Activated CD4-positive, alpha-beta memory T cell treated with anti-CD3 and anti-CD28 coated beads for 36 hours (primary cell): Measurements from ENCODE around the gene AFAP1. TPM values are rescaled to one million over a fixed set of nuclear protein-coding genes. Genes with fewer than 3 reads are reported as not detected.
A peak's percentile ranks its signal among the peaks of the same experiment; 100 is the strongest.

ENCODE experiments used
- CTCF ChIA-PET: fragments of 350-600 bp; sonication (Branson Sonifier 250); formaldehyde crosslinking; loops from one replicate; lab custom pipeline; 2021; ENCODE audit warnings: antibody characterized with exemption, inconsistent platforms; lab: Charles Lee
- POLR2A ChIA-PET: fragments of 350-600 bp; sonication (Branson Sonifier 250); formaldehyde crosslinking; loops from one replicate; lab custom pipeline; 2021; ENCODE audit warnings: antibody characterized with exemption; lab: Charles Lee
- DNase-seq: peaks from one replicate; pipeline ENCODE4 v3.0.0-alpha.2; 2020
- H3K27ac Mint-ChIP-seq: one replicate; pipeline ENCODE4 v1.8.0; 2021; ENCODE audit warnings: mixed read lengths
- H3K27me3 Mint-ChIP-seq: one replicate; pipeline ENCODE4 v1.8.0; 2021; ENCODE audit warnings: mixed read lengths
- H3K36me3 Mint-ChIP-seq: one replicate; pipeline ENCODE4 v1.8.0; 2021; ENCODE audit warnings: mixed read lengths
- H3K4me1 Mint-ChIP-seq: one replicate; pipeline ENCODE4 v1.8.0; 2021; ENCODE audit warnings: low read depth, mixed read lengths
- H3K4me3 Mint-ChIP-seq: one replicate; pipeline ENCODE4 v1.8.0; 2021; ENCODE audit warnings: mild to moderate bottlenecking, mixed read lengths
- H3K9me3 Mint-ChIP-seq: one replicate; pipeline ENCODE4 v1.8.0; 2021; ENCODE audit warnings: mixed read lengths
- intact Hi-C: fragments of 100-400 bp; cut with micrococcal nuclease; formaldehyde crosslinking; loops from one replicate; pipeline ENCODE4 v1.15.1; 2023
- total RNA-seq, 2 experiments: library from RNA; stranded (reverse); gene quantifications; one replicate each; pipeline ENCODE4 v1.2.3, GENCODE V29; 2021

Gene AFAP1
- total RNA-seq, 2 experiments from 2014 or later = 37.7 to 38.4 TPM

GRCh38 chr4:7824218-7824617 is 115.4 kb downstream of the AFAP1 start:
- POLR2A ChIA-PET = no interaction called here

GRCh38 chr4:7823416-7823824 is 116.2 kb downstream of the AFAP1 start:
- H3K36me3 Mint-ChIP-seq = peaks cover 42% of the 10 kb centered on the region
- DNase-seq = no peak
- H3K4me3 Mint-ChIP-seq = no peak overlapping the region
- H3K27me3 Mint-ChIP-seq = no peaks in the 10 kb centered on the region
- H3K4me1 Mint-ChIP-seq = peaks cover 34% of the 10 kb centered on the region
- CTCF ChIA-PET = interaction anchor here (1.0 to 1.8 kb wide), 3 partner anchors 18 to 22 kb away, joined by 3 to 6 read pairs (median 5); no protein-coding TSS in a partner anchor
- no peak overlapping the region for H3K27ac Mint-ChIP-seq
- H3K9me3 Mint-ChIP-seq = peaks cover under 1% of the 10 kb centered on the region
- intact Hi-C loops = no loop called here
- POLR2A ChIA-PET = no interaction called here

More at GRCh38 chr4:7824218-7824617, 115.4 kb downstream of the AFAP1 start:
- CTCF ChIA-PET = interaction anchor here (1.5 to 1.8 kb wide), 2 partner anchors 20 to 22 kb away, joined by 5 to 6 read pairs; no protein-coding TSS in a partner anchor
- intact Hi-C loops = no loop called here
- peaks cover 42% of the 10 kb centered on the region for H3K4me1 Mint-ChIP-seq
- no peaks in the 10 kb centered on the region for H3K27me3 Mint-ChIP-seq
- H3K9me3 Mint-ChIP-seq = peaks cover 8% of the 10 kb centered on the region
- H3K4me3 Mint-ChIP-seq = no peak overlapping the region
- H3K27ac Mint-ChIP-seq = no peak overlapping the region
- peaks cover 48% of the 10 kb centered on the region for H3K36me3 Mint-ChIP-seq
- DNase-seq = no peak

- CTCF ChIA-PET = interaction anchor here (1.0 to 1.8 kb wide), 2 partner anchors 17 to 21 kb away, joined by 3 to 6 read pairs; no protein-coding TSS in a partner anchor
- POLR2A ChIA-PET = no interaction called here
Observed at GRCh38 chr4:7822877-7823276, 116.8 kb downstream of the AFAP1 start.

GRCh38 chr4:7822137-7822505 is 117.5 kb downstream of the AFAP1 start:
- Mint-ChIP-seq H3K27me3 (no peaks in the 10 kb centered on the region), H3K4me3 (no peak overlapping the region), H3K9me3 (no peaks in the 10 kb centered on the region), H3K36me3 (peaks cover 38% of the 10 kb centered on the region), H3K27ac (peak overlapping the region; percentile 39), H3K4me1 (peaks cover 23% of the 10 kb centered on the region)
- ChIA-PET POLR2A (no interaction called here), CTCF (interaction anchor here (1.3 to 1.8 kb wide), 4 partner anchors 18 to 143 kb away, joined by 3 to 9 read pairs (median 8); no protein-coding TSS in a partner anchor)
- intact Hi-C loops = no loop called here
- no peak for DNase-seq

More at GRCh38 chr4:7822877-7823276, 116.8 kb downstream of the AFAP1 start:
- Mint-ChIP-seq H3K27ac (no peak overlapping the region), H3K4me3 (no peak overlapping the region), H3K4me1 (peaks cover 29% of the 10 kb centered on the region), H3K36me3 (peaks cover 41% of the 10 kb centered on the region), H3K27me3 (no peaks in the 10 kb centered on the region), H3K9me3 (no peaks in the 10 kb centered on the region)
- DNase-seq = no peak
- intact Hi-C loops = no loop called here

GRCh38 chr4:7821245-7822136 is 118.2 kb downstream of the AFAP1 start:
- DNase-seq = no peak
- intact Hi-C loops = no loop called here
- ChIA-PET CTCF (interaction anchor here (0.7 to 1.8 kb wide), 5 partner anchors 17 to 167 kb away, joined by 3 to 9 read pairs (median 7); no protein-coding TSS in a partner anchor), POLR2A (no interaction called here)
- H3K27me3 Mint-ChIP-seq = no peaks in the 10 kb centered on the region
- no peaks in the 10 kb centered on the region for H3K9me3 Mint-ChIP-seq
- peak overlapping the region; percentile 39 for H3K27ac Mint-ChIP-seq
- H3K4me3 Mint-ChIP-seq = no peak overlapping the region
- peaks cover 16% of the 10 kb centered on the region for H3K4me1 Mint-ChIP-seq
- peaks cover 37% of the 10 kb centered on the region for H3K36me3 Mint-ChIP-seq

GRCh38 chr4:7820031-7820818 is 119.4 kb downstream of the AFAP1 start:
- Mint-ChIP-seq H3K27me3 (no peaks in the 10 kb centered on the region), H3K4me3 (no peak overlapping the region), H3K27ac (no peak overlapping the region), H3K9me3 (no peaks in the 10 kb centered on the region), H3K36me3 (peaks cover 35% of the 10 kb centered on the region), H3K4me1 (peaks cover 16% of the 10 kb centered on the region)
- DNase-seq = no peak
- ChIA-PET CTCF (interaction anchor here (1.6 to 1.8 kb wide), 2 partner anchors 18 to 24 kb away, joined by 9 read pairs; no protein-coding TSS in a partner anchor), POLR2A (no interaction called here)
- intact Hi-C loops = no loop called here

- Mint-ChIP-seq H3K4me3 (no peak overlapping the region), H3K36me3 (peaks cover 36% of the 10 kb centered on the region), H3K27ac (no peak overlapping the region), H3K9me3 (no peaks in the 10 kb centered on the region), H3K4me1 (peaks cover 17% of the 10 kb centered on the region), H3K27me3 (no peaks in the 10 kb centered on the region)
- intact Hi-C loops = no loop called here
- ChIA-PET CTCF (no interaction called here), POLR2A (no interaction called here)
- DNase-seq = no peak
Observed at GRCh38 chr4:7819446-7819845, 120.2 kb downstream of the AFAP1 start.

GRCh38 chr4:7818399-7818911 is 121.2 kb downstream of the AFAP1 start:
- intact Hi-C loops = no loop called here
- Mint-ChIP-seq H3K4me1 (peaks cover 24% of the 10 kb centered on the region), H3K27me3 (no peaks in the 10 kb centered on the region), H3K36me3 (peaks cover 40% of the 10 kb centered on the region), H3K27ac (no peak overlapping the region), H3K4me3 (no peak overlapping the region), H3K9me3 (no peaks in the 10 kb centered on the region)
- DNase-seq = no peak
- ChIA-PET POLR2A (no interaction called here), CTCF (interaction anchor here (1.0 kb wide), 1 partner anchor 16 kb away, joined by 3 read pairs; no protein-coding TSS in a partner anchor)

GRCh38 chr4:7817877-7818398 is 121.7 kb downstream of the AFAP1 start:
- Mint-ChIP-seq H3K27ac (no peak overlapping the region), H3K27me3 (no peaks in the 10 kb centered on the region), H3K4me1 (peaks cover 29% of the 10 kb centered on the region), H3K4me3 (no peak overlapping the region), H3K36me3 (peaks cover 38% of the 10 kb centered on the region), H3K9me3 (no peaks in the 10 kb centered on the region)
- ChIA-PET POLR2A (no interaction called here), CTCF (interaction anchor here (0.6 to 1.4 kb wide), 2 partner anchors 11 to 196 kb away, joined by 4 read pairs; no protein-coding TSS in a partner anchor)
- intact Hi-C loops = no loop called here
- no peak for DNase-seq

- ChIA-PET CTCF (interaction anchor here (1.4 to 2.0 kb wide), 2 partner anchors 10 to 12 kb away, joined by 4 to 5 read pairs; no protein-coding TSS in a partner anchor), POLR2A (no interaction called here)
- Mint-ChIP-seq H3K9me3 (no peaks in the 10 kb centered on the region), H3K27me3 (no peaks in the 10 kb centered on the region), H3K4me3 (no peak overlapping the region), H3K36me3 (peaks cover 42% of the 10 kb centered on the region), H3K27ac (no peak overlapping the region), H3K4me1 (peaks cover 26% of the 10 kb centered on the region)
- DNase-seq = no peak
- intact Hi-C loops = no loop called here
Observed at GRCh38 chr4:7816771-7817170, 122.9 kb downstream of the AFAP1 start.

GRCh38 chr4:7815981-7816380 is 123.7 kb downstream of the AFAP1 start:
- Mint-ChIP-seq H3K27me3 (no peaks in the 10 kb centered on the region), H3K27ac (no peak overlapping the region), H3K4me3 (no peak overlapping the region), H3K4me1 (peaks cover 20% of the 10 kb centered on the region), H3K9me3 (no peaks in the 10 kb centered on the region), H3K36me3 (peaks cover 42% of the 10 kb centered on the region)
- no peak for DNase-seq
- intact Hi-C loops = no loop called here
- ChIA-PET POLR2A (no interaction called here), CTCF (interaction anchor here (1.5 to 2.0 kb wide), 2 partner anchors 12 to 172 kb away, joined by 4 to 5 read pairs; no protein-coding TSS in a partner anchor)
